Mesothelial cell of epicardium (in vitro differentiated cells): Measurements from ENCODE around the gene DHTKD1. TPM values are rescaled to one million over a fixed set of nuclear protein-coding genes. Genes with fewer than 3 reads are reported as not detected.
"Not testable (repeated sequence)": the region's sequence is repeated elsewhere in the genome, so short reads cannot be mapped to it uniquely, and the experiment has no call there.

Experiments
- DNase-seq, 2 experiments: peaks; one replicate each; pipeline ENCODE4 v3.0.0; 2021; ENCODE audit warnings: low spot score in 2 of 2; ENCODE audit not compliant: unreplicated experiment in 2 of 2
- H3K27ac Mint-ChIP-seq: 2 replicates; pipeline ENCODE4 v1.8.0; 2021; ENCODE audit warnings: mixed read lengths
- H3K27me3 Mint-ChIP-seq: 2 replicates; pipeline ENCODE4 v1.8.0; 2021; ENCODE audit warnings: low read depth, mixed read lengths
- H3K36me3 Mint-ChIP-seq: 2 replicates; pipeline ENCODE4 v1.8.0; 2021; ENCODE audit warnings: mixed read lengths
- H3K4me1 Mint-ChIP-seq: 2 replicates; pipeline ENCODE4 v1.8.0; 2021; ENCODE audit warnings: mixed read lengths
- H3K4me3 Mint-ChIP-seq: 2 replicates; pipeline ENCODE4 v1.8.0; 2021; ENCODE audit warnings: mild to moderate bottlenecking, moderate library complexity, mixed read lengths
- H3K9me3 Mint-ChIP-seq: 2 replicates; pipeline ENCODE4 v1.8.0; 2021; ENCODE audit warnings: mixed read lengths
- microRNA-seq: library from miRNA; unstranded; fragments of <30 nt; microRNA quantifications from one replicate; pipeline ENCODE4 v1.2.0, GENCODE V29; 2021; ENCODE audit warnings: inconsistent platforms, mixed read lengths
- total RNA-seq: library from RNA; stranded (reverse); gene quantifications from 3 replicates; pipeline ENCODE4 v1.2.1, GENCODE V29; 2021
- TF ChIP-seq, protein P1 (sequence below): fragments of 200-600 bp; sonication (generic); IDR thresholded peaks from one replicate; pipeline ENCODE4 v1.5.0; 2021; ENCODE audit warnings: antibody characterized with exemption; ENCODE audit not compliant: unreplicated experiment

Gene DHTKD1
- total RNA-seq, 1 donor from 2014 or later = 22.9 TPM

DNA sequence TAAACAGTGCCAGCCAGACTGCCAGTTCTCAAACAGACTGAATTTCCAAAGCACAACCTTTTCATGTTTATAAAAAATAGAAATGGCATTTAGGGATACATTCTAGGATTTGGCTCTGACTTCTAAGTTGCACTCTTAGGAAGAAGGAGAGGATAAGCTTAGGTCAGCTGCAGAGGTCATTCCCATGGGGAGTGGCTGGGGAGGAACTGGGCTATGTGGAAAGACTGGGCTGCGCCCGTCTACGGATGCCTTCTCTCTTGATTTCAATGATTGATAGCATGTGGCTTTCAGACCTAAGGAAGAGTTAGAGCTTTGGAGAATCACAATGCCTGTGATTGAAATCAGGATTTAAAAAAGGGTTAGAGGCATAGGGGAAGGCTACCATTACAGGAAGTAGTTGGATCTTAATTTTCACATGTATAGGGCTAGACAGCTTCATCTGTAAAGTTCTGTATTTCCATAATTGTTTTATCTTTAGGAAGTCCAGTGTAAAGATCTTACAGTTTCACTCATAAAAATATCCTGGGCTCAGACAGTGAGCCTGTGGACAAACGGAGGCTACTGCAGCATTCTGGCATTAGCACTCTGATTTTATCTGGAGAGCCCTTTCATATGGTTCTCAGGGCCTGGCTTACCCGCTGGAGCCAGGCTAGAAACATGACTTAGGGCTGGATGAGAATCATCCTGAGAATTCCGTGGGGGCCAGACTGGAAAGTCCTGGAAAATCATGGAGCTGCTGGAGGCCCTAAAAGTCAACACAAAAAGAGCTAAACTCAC lies 97.4 kb downstream of the DHTKD1 start:
- H3K27ac Mint-ChIP-seq = no peak overlapping the region
- TF ChIP-seq, protein P1, sequence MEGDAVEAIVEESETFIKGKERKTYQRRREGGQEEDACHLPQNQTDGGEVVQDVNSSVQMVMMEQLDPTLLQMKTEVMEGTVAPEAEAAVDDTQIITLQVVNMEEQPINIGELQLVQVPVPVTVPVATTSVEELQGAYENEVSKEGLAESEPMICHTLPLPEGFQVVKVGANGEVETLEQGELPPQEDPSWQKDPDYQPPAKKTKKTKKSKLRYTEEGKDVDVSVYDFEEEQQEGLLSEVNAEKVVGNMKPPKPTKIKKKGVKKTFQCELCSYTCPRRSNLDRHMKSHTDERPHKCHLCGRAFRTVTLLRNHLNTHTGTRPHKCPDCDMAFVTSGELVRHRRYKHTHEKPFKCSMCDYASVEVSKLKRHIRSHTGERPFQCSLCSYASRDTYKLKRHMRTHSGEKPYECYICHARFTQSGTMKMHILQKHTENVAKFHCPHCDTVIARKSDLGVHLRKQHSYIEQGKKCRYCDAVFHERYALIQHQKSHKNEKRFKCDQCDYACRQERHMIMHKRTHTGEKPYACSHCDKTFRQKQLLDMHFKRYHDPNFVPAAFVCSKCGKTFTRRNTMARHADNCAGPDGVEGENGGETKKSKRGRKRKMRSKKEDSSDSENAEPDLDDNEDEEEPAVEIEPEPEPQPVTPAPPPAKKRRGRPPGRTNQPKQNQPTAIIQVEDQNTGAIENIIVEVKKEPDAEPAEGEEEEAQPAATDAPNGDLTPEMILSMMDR = no peak
- no peak for DNase-seq
- H3K4me1 Mint-ChIP-seq = no peaks in the 10 kb centered on the region
- peaks cover 42% of the 10 kb centered on the region for H3K36me3 Mint-ChIP-seq
- H3K4me3 Mint-ChIP-seq = no peak overlapping the region
- H3K27me3 Mint-ChIP-seq = no peaks in the 10 kb centered on the region
- no peaks in the 10 kb centered on the region for H3K9me3 Mint-ChIP-seq

DNA sequence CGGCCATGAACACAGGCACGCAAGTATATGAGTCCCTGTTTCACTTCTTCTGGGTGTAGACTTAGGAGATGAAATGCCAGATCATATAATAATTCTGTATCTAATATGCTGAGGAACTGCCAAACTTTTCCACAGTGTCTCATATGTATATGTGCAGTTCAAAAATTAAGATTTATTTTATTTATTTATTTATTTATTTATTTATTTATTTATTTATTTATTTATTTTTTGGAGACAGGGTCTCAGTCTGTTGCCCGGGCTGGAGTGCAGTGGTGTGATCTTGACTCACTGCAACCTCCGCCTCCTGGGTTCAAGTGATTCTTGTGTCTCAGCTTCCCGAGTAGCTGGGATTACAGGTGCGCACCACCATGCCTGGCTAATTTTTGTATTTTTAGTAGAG lies 102.8 kb downstream of the DHTKD1 start:
- H3K9me3 Mint-ChIP-seq, DNase-seq, H3K4me3 Mint-ChIP-seq, H3K27ac Mint-ChIP-seq, H3K27me3 Mint-ChIP-seq, H3K4me1 Mint-ChIP-seq: not testable (repeated sequence)
- peaks cover 42% of the 10 kb centered on the region for H3K36me3 Mint-ChIP-seq

Small RNA genes within 50 kb of the gene (microRNA-seq; reads per million reads assigned to microRNA genes)
- gene MIR548AK = not detected

Other genes starting within 250 kb of the DHTKD1 start
- gene PROSER2, start 245.6 kb upstream of the DHTKD1 start, total RNA-seq = 16.9 to 17.8 TPM (median 17.6 TPM) in 3 replicates
- gene UPF2, start 26.1 kb upstream of the DHTKD1 start, total RNA-seq = 25.4 to 26.8 TPM (median 26.4 TPM) in 3 replicates
- 23.9 to 27.7 TPM (median 24.5 TPM) in 3 replicates for gene SEC61A2, start 60.7 kb downstream of the DHTKD1 start, total RNA-seq
- 51.0 to 58.6 TPM (median 54.1 TPM) in 3 replicates for gene NUDT5, start 126.9 kb downstream of the DHTKD1 start, total RNA-seq
- 60.2 to 65.7 TPM (median 60.8 TPM) in 3 replicates for gene CDC123, start 127.2 kb downstream of the DHTKD1 start, total RNA-seq